Activated T-cell treated with anti-CD3 and anti-CD28 coated beads, Interleukin-2, amount 50 U/mL, for 72 hours (primary cell): ENCODE data around the gene KIDINS220. TPM values are rescaled to one million over a fixed set of nuclear protein-coding genes. Genes with fewer than 3 reads are reported as not detected.
A peak's percentile ranks its signal among the peaks of the same experiment; 100 is the strongest.

ENCODE experiments used
- ATAC-seq, 2 donors: fragments of 150-1000 bp; cut with Tn5 transposase; replicated peaks in 1 of 2; 2 replicates each; pipeline ENCODE4 v1.10.0; 2021; ENCODE audit warnings: moderate library complexity in 2 of 2, mild to moderate bottlenecking in 1 of 2
- DNase-seq, 2 donors: peaks; one replicate each; pipeline ENCODE4 v3.0.0; 2021 to 2022; ENCODE audit warnings: mixed read lengths in 1 of 2
- H3K27ac Mint-ChIP-seq: one replicate; pipeline ENCODE4 v1.8.0; 2022; ENCODE audit warnings: mild to moderate bottlenecking, moderate library complexity, mixed read lengths
- H3K27me3 Mint-ChIP-seq: one replicate; pipeline ENCODE4 v1.8.0; 2022; ENCODE audit warnings: low read depth, mixed read lengths
- H3K36me3 Mint-ChIP-seq, 2 donors: one replicate each; pipeline ENCODE4 v1.8.0; 2022; ENCODE audit warnings: mixed read lengths in 2 of 2, mild to moderate bottlenecking in 1 of 2; ENCODE audit not compliant: insufficient read depth in 2 of 2
- H3K4me1 Mint-ChIP-seq: one replicate; pipeline ENCODE4 v1.8.0; 2022; ENCODE audit warnings: low read depth, mixed read lengths
- H3K4me3 Mint-ChIP-seq, 2 donors: one replicate each; pipeline ENCODE4 v1.8.0; 2022; ENCODE audit warnings: mild to moderate bottlenecking in 2 of 2, mixed read lengths in 2 of 2, moderate library complexity in 2 of 2
- H3K9me3 Mint-ChIP-seq, 2 donors: one replicate each; pipeline ENCODE4 v1.8.0; 2022; ENCODE audit warnings: mixed read lengths in 2 of 2
- total RNA-seq, 2 donors: library from RNA; stranded (reverse); gene quantifications; one replicate each; pipeline ENCODE4 v1.2.3, GENCODE V29; 2022

KIDINS220 gene
- total RNA-seq, 2 donors from 2014 or later: 31.4 to 39.6 TPM

GRCh38 chr2:8684878-8685696 lies 152.3 kb downstream of the KIDINS220 start:
- peak; percentile 76 to 78 for DNase-seq
- ATAC-seq: peak; percentile 13 to 23
- Mint-ChIP-seq H3K27ac (peak overlapping the region; percentile 91), H3K9me3 (no peaks in the 10 kb centered on the region), H3K4me1 (peaks cover 18% of the 10 kb centered on the region), H3K27me3 (no peaks in the 10 kb centered on the region), H3K4me3 (peak overlapping the region; percentile 88 to 92), H3K36me3 (peaks cover 20 to 22% of the 10 kb centered on the region in 2 donors)

GRCh38 chr2:8684540-8684877 lies 152.9 kb downstream of the KIDINS220 start:
- DNase-seq (peak; percentile 68 to 73), ATAC-seq (peak; percentile 17 to 25)
- peaks cover 20 to 22% of the 10 kb centered on the region in 2 donors for H3K36me3 Mint-ChIP-seq

GRCh38 chr2:8682719-8683667 lies 154.4 kb downstream of the KIDINS220 start:
- H3K36me3 Mint-ChIP-seq: peaks cover 20 to 21% of the 10 kb centered on the region in 2 donors
- peaks cover 2% of the 10 kb centered on the region for H3K27me3 Mint-ChIP-seq
- peak; percentile 48 to 64 for DNase-seq
- no peaks in the 10 kb centered on the region for H3K9me3 Mint-ChIP-seq
- H3K4me1 Mint-ChIP-seq: peaks cover 33% of the 10 kb centered on the region
- H3K27ac Mint-ChIP-seq: peak overlapping the region; percentile 99
- no peak for ATAC-seq
- H3K4me3 Mint-ChIP-seq: peak overlapping the region; percentile 99

More at GRCh38 chr2:8684540-8684877, 152.9 kb downstream of the KIDINS220 start:
- peak overlapping the region; percentile 88 to 92 for H3K4me3 Mint-ChIP-seq
- H3K4me1 Mint-ChIP-seq: peaks cover 24% of the 10 kb centered on the region
- H3K9me3 Mint-ChIP-seq: no peaks in the 10 kb centered on the region
- no peaks in the 10 kb centered on the region for H3K27me3 Mint-ChIP-seq
- peak overlapping the region; percentile 91 for H3K27ac Mint-ChIP-seq

- peaks cover 42% of the 10 kb centered on the region for H3K4me1 Mint-ChIP-seq
- peaks cover 21% of the 10 kb centered on the region in 2 donors for H3K36me3 Mint-ChIP-seq
- DNase-seq (peak; percentile 99 to 100), ATAC-seq (peak; percentile 56 to 59)
- peak within 1 kb of the TSS; percentile 99 for H3K4me3 Mint-ChIP-seq
- peak within 1 kb of the TSS; percentile 99 for H3K27ac Mint-ChIP-seq
- H3K27me3 Mint-ChIP-seq: peaks cover 11% of the 10 kb centered on the region
- H3K9me3 Mint-ChIP-seq: no peaks in the 10 kb centered on the region
Measured at GRCh38 chr2:8681786-8682692, 155.4 kb downstream of the KIDINS220 start, which contains the start of gene ID2. ID2 (plus strand) TSS chr2:8682056; CDS start chr2:8682166, 110 bp downstream.

GRCh38 chr2:8680822-8681760 lies 156.3 kb downstream of the KIDINS220 start:
- H3K4me3 Mint-ChIP-seq: peak overlapping the region; percentile 99

GRCh38 chr2:8679827-8680731 lies 157.3 kb downstream of the KIDINS220 start:
- Mint-ChIP-seq H3K27me3 (peaks cover 24% of the 10 kb centered on the region), H3K4me1 (peaks cover 51% of the 10 kb centered on the region), H3K4me3 (peak overlapping the region; percentile 99), H3K9me3 (peaks cover 0 to 1% of the 10 kb centered on the region in 2 donors), H3K36me3 (peaks cover 24 to 25% of the 10 kb centered on the region in 2 donors), H3K27ac (peak overlapping the region; percentile 92)
- ATAC-seq (no peak), DNase-seq (no peak)

More at GRCh38 chr2:8680822-8681760, 156.3 kb downstream of the KIDINS220 start:
- ATAC-seq: peak; percentile 12 to 39
- Mint-ChIP-seq H3K27ac (peak overlapping the region; percentile 88), H3K27me3 (peaks cover 16% of the 10 kb centered on the region), H3K4me1 (peaks cover 49% of the 10 kb centered on the region), H3K9me3 (no peaks in the 10 kb centered on the region), H3K36me3 (peaks cover 21 to 23% of the 10 kb centered on the region in 2 donors)
- peak; percentile 87 to 94 for DNase-seq

- Mint-ChIP-seq H3K36me3 (peaks cover 25 to 28% of the 10 kb centered on the region in 2 donors), H3K27me3 (peaks cover 28% of the 10 kb centered on the region), H3K9me3 (peaks cover 2% of the 10 kb centered on the region in 2 donors), H3K4me3 (peak overlapping the region; percentile 99), H3K4me1 (peaks cover 51% of the 10 kb centered on the region), H3K27ac (peak overlapping the region; percentile 92)
- DNase-seq (no peak), ATAC-seq (no peak)
Measured at GRCh38 chr2:8679567-8679826, 157.9 kb downstream of the KIDINS220 start.

Other genes starting within 250 kb of the KIDINS220 start
- 100 to 1,000 TPM; 223 to 250 TPM for gene ID2, start 155.6 kb downstream of the KIDINS220 start, total RNA-seq
- 1 to 10 TPM; 3.5 to 7.7 TPM for gene MBOAT2, start 166.1 kb upstream of the KIDINS220 start, total RNA-seq